ENCODE measurements around the gene FATE1.

FATE1 gene

GRCh38 chrX:151725338-151725614 lies 9.4 kb downstream of the FATE1 start:
- TF ChIP-seq ZBTB7A (IDR thresholded peaks at IDR 0.05; ENCODE audit: low read depth): no peak

GRCh38 chrX:151726751-151727150 lies 10.9 kb downstream of the FATE1 start:
- TF ChIP-seq FOXM1 (IDR thresholded peaks at IDR 0.05; ENCODE audit: borderline replicate concordance, low read depth) (no peak), RAD21 (IDR thresholded peaks at IDR 0.05; ENCODE audit: low read depth) (no peak), TEAD4 (IDR thresholded peaks at IDR 0.05) (no peak), YY1 (IDR thresholded peaks at IDR 0.05; ENCODE audit: low read depth) (no peak), REST (IDR thresholded peaks at IDR 0.05; ENCODE audit: low read depth) (no peak), EP300 (IDR thresholded peaks at IDR 0.05; ENCODE audit: borderline replicate concordance) (no peak), TAF1 (IDR thresholded peaks at IDR 0.05; ENCODE audit: low read depth) (no peak), EGR1 (IDR thresholded peaks at IDR 0.05) (no peak)

GRCh38 chrX:151727346-151727745 lies 11.5 kb downstream of the FATE1 start:
- TF ChIP-seq USF1 (IDR thresholded peaks at IDR 0.05) (no peak), EP300 (IDR thresholded peaks at IDR 0.05; ENCODE audit: borderline replicate concordance) (no peak), TAF1 (IDR thresholded peaks at IDR 0.05; ENCODE audit: low read depth) (no peak), ZBTB7A (IDR thresholded peaks at IDR 0.05; ENCODE audit: low read depth) (no peak), EGR1 (IDR thresholded peaks at IDR 0.05) (no peak), TEAD4 (IDR thresholded peaks at IDR 0.05) (no peak), MAX (IDR thresholded peaks at IDR 0.05) (no peak), REST (IDR thresholded peaks at IDR 0.05; ENCODE audit: low read depth) (no peak), CREB1 (IDR thresholded peaks at IDR 0.05; ENCODE audit: low read depth) (no peak), CEBPB (IDR thresholded peaks at IDR 0.05) (no peak), RAD21 (IDR thresholded peaks at IDR 0.05; ENCODE audit: low read depth) (no peak)

- no peak for TF ChIP-seq RAD21 (IDR thresholded peaks at IDR 0.05; ENCODE audit: low read depth)
- TF ChIP-seq CEBPB (IDR thresholded peaks at IDR 0.05): no peak
- TF ChIP-seq ZBTB7A (IDR thresholded peaks at IDR 0.05; ENCODE audit: low read depth): no peak
- no peak for TF ChIP-seq MAX (IDR thresholded peaks at IDR 0.05)
- no peak for TF ChIP-seq FOXM1 (IDR thresholded peaks at IDR 0.05; ENCODE audit: borderline replicate concordance, low read depth)
- no peak for TF ChIP-seq EP300 (IDR thresholded peaks at IDR 0.05; ENCODE audit: borderline replicate concordance)
- TF ChIP-seq NFIC (IDR thresholded peaks at IDR 0.05): no peak
- no peak for TF ChIP-seq TCF12 (IDR thresholded peaks at IDR 0.05; ENCODE audit: low read depth)
- no peak for TF ChIP-seq TAF1 (IDR thresholded peaks at IDR 0.05; ENCODE audit: low read depth)
- no peak for TF ChIP-seq REST (IDR thresholded peaks at IDR 0.05; ENCODE audit: low read depth)
- TF ChIP-seq CREB1 (IDR thresholded peaks at IDR 0.05; ENCODE audit: low read depth): no peak
- no peak for TF ChIP-seq USF1 (IDR thresholded peaks at IDR 0.05)
- TF ChIP-seq YY1 (IDR thresholded peaks at IDR 0.05; ENCODE audit: low read depth): no peak
- TF ChIP-seq EGR1 (IDR thresholded peaks at IDR 0.05): no peak
- TF ChIP-seq TEAD4 (IDR thresholded peaks at IDR 0.05): no peak
These were observed 13.4 kb downstream of the FATE1 start for GRCh38 chrX:151729056-151729725.

GRCh38 chrX:151734446-151734845 lies 18.6 kb downstream of the FATE1 start, which contains the start of gene CNGA2:
Gene CNGA2 (plus strand): TSS chrX:151734746. CDS start chrX:151738484, 3,738 bp downstream.
- TF ChIP-seq EP300 (IDR thresholded peaks at IDR 0.05; ENCODE audit: borderline replicate concordance) (no peak), MAX (IDR thresholded peaks at IDR 0.05) (no peak), CEBPB (IDR thresholded peaks at IDR 0.05) (no peak), USF1 (IDR thresholded peaks at IDR 0.05) (no peak), RAD21 (IDR thresholded peaks at IDR 0.05; ENCODE audit: low read depth) (no peak)
